Keratinocyte (primary cell): ENCODE measurements around the gene PDE11A. TPM values are rescaled to one million over a fixed set of nuclear protein-coding genes. Genes with fewer than 3 reads are reported as not detected.

Experiments used
- DNase-seq: peaks from one replicate; pipeline ENCODE4 v3.0.0-alpha.2; 2011; ENCODE audit warnings: low read depth, missing footprints, low spot score
- FAIRE-seq: peaks from 2 replicates; lab custom pipeline; 2011; peaks lifted over from hg19 to GRCh38; lab: Jason Lieb, UNC
- H2AFZ ChIP-seq: 2 replicates; pipeline ENCODE4 v1.6.0; 2012; ENCODE audit warnings: low read length, control low read depth, inconsistent platforms; ENCODE audit not compliant: control insufficient read depth
- H3K27ac ChIP-seq: 2 replicates; pipeline ENCODE4 v1.5.1; 2011; ENCODE audit warnings: low read length; ENCODE audit not compliant: control insufficient read depth, insufficient read depth
- H3K27me3 ChIP-seq: 3 replicates; pipeline ENCODE4 v1.6.0; 2011; ENCODE audit warnings: low read length; ENCODE audit not compliant: control insufficient read depth, insufficient read depth; ENCODE audit errors: extremely low read depth
- H3K36me3 ChIP-seq, 2 experiments: 2 replicates in 1 of 2; 3 replicates in 1 of 2; pipeline ENCODE4 v1.5.1; 2011; ENCODE audit warnings: low read length in 2 of 2, mild to moderate bottlenecking in 1 of 2; ENCODE audit not compliant: control insufficient read depth in 2 of 2, insufficient read depth in 2 of 2; ENCODE audit errors: extremely low read depth in 1 of 2
- H3K4me1 ChIP-seq: 3 replicates; pipeline ENCODE4 v1.5.1; 2011; ENCODE audit warnings: low read length; ENCODE audit not compliant: control insufficient read depth, insufficient read depth; ENCODE audit errors: extremely low read depth
- H3K4me2 ChIP-seq: 3 replicates; pipeline ENCODE4 v1.6.0; 2011; ENCODE audit warnings: low read depth, low read length; ENCODE audit not compliant: control insufficient read depth, insufficient read depth; ENCODE audit errors: extremely low read depth
- H3K4me3 ChIP-seq, 3 experiments: fragments of 200-600 bp in 1 of 3; sonication (generic) in 1 of 3; 2 replicates in 2 of 3; 3 replicates in 1 of 3; pipeline ENCODE4 v1.5.1; 2011 to 2016; ENCODE audit warnings: low read length in 3 of 3, mild to moderate bottlenecking in 3 of 3, control low read depth in 2 of 3, inconsistent platforms in 1 of 3, low read depth in 1 of 3, mixed read lengths in 1 of 3, mixed run types in 1 of 3, moderate library complexity in 1 of 3; ENCODE audit not compliant: control insufficient read depth in 2 of 3, insufficient read depth in 2 of 3; ENCODE audit errors: extremely low read depth in 1 of 3
- H3K79me2 ChIP-seq: 2 replicates; pipeline ENCODE4 v1.6.0; 2012; ENCODE audit warnings: low read length; ENCODE audit not compliant: control insufficient read depth, insufficient read depth
- H3K9ac ChIP-seq: 3 replicates; pipeline ENCODE4 v1.6.0; 2011; ENCODE audit warnings: low read length; ENCODE audit not compliant: control insufficient read depth, insufficient read depth; ENCODE audit errors: extremely low read depth
- H3K9me1 ChIP-seq: 3 replicates; pipeline ENCODE4 v1.6.0; 2011; ENCODE audit warnings: low read length; ENCODE audit not compliant: control insufficient read depth, insufficient read depth; ENCODE audit errors: extremely low read depth
- H3K9me3 ChIP-seq: 2 replicates; pipeline ENCODE4 v1.5.1; 2012; ENCODE audit warnings: low read depth, low read length; ENCODE audit not compliant: control insufficient read depth
- H4K20me1 ChIP-seq: 3 replicates; pipeline ENCODE4 v1.6.0; 2011; ENCODE audit warnings: low read length; ENCODE audit not compliant: control insufficient read depth, insufficient read depth; ENCODE audit errors: extremely low read depth
- CTCF ChIP-seq, 3 experiments: IDR thresholded peaks in 1 of 3; conservative IDR thresholded peaks in 1 of 3; optimal IDR thresholded peaks in 1 of 3; 2 replicates in 2 of 3; 3 replicates in 1 of 3; pipeline versions ENCODE3 to v1.5.1; 2011; ENCODE audit warnings: low read length in 3 of 3, mild to moderate bottlenecking in 3 of 3, moderate library complexity in 2 of 3, control low read depth in 1 of 3, inconsistent platforms in 1 of 3; ENCODE audit not compliant: insufficient read depth in 2 of 3; ENCODE audit errors: extremely low read depth in 1 of 3
- EZH2 ChIP-seq: IDR thresholded peaks from one replicate; pipeline ENCODE4 v1.6.1; 2012; ENCODE audit warnings: inconsistent platforms, mild to moderate bottlenecking, low read length, moderate library complexity
- dilution Hi-C: fragments of 300-500 bp; cut with MboI; formaldehyde crosslinking; loops from one replicate; pipeline ENCODE4 v1.7.0; 2020; ENCODE audit warnings: low sequenced_read_pairs; ENCODE audit not compliant: extremely low pct_ligation_motif_present
- polyA plus RNA-seq, 5 experiments: library from polyadenylated mRNA; depleted of rRNA in 3 of 5; stranded (reverse) in 3 of 5; stranded (forward) in 1 of 5; unstranded in 1 of 5; fragments of >200 nt; gene quantifications; 1 replicate in 1 of 5; 2 replicates in 3 of 5; 3 replicates in 1 of 5; pipeline versions ENCODE4 v1.2.1 to v1.2.3, GENCODE V29; 2011 to 2012; ENCODE audit warnings: missing spikeins in 2 of 5, low read depth in 1 of 5, low replicate concordance in 1 of 5

PDE11A gene
- polyA plus RNA-seq, 1 donor (not counting 4 experiments of a cell fraction or from before 2014, with no cell fraction given) = 0.01 TPM

GRCh38 chr2:177597759-177598158 lies 474.8 kb downstream of the PDE11A start:
- Histone ChIP-seq H2AFZ (no peak overlapping the region), H3K9me1 (no peaks in the 10 kb centered on the region), H3K27ac (no peak overlapping the region), H3K27me3 (peaks cover 10% of the 10 kb centered on the region), H3K9ac (no peak overlapping the region), H4K20me1 (no peaks in the 10 kb centered on the region), H3K4me1 (no peaks in the 10 kb centered on the region), H3K4me3 (no peak overlapping the region), H3K36me3 (no peaks in the 10 kb centered on the region), H3K9me3 (no peaks in the 10 kb centered on the region), H3K4me2 (no peak overlapping the region), H3K79me2 (no peaks in the 10 kb centered on the region)
- TF ChIP-seq CTCF (optimal IDR thresholded peaks at IDR 0.05 in 1 of 3, IDR thresholded peaks at IDR 0.05 in 1 of 3, conservative IDR thresholded peaks at IDR 0.05 in 1 of 3; ENCODE audit: extremely low read depth in 1 of 3, insufficient read depth in 2 of 3, low read length in 3 of 3) (no peak), EZH2 (no peak)
- FAIRE-seq (no peak), DNase-seq (no peak)
- dilution Hi-C loops = no loop called here

GRCh38 chr2:177596866-177597265 lies 475.7 kb downstream of the PDE11A start:
- Histone ChIP-seq H2AFZ (no peak overlapping the region), H3K9me1 (no peaks in the 10 kb centered on the region), H3K4me1 (no peaks in the 10 kb centered on the region), H3K9me3 (no peaks in the 10 kb centered on the region), H3K27me3 (peaks cover 10% of the 10 kb centered on the region), H3K9ac (no peak overlapping the region), H4K20me1 (no peaks in the 10 kb centered on the region), H3K4me2 (no peak overlapping the region), H3K4me3 (no peak overlapping the region), H3K27ac (no peak overlapping the region), H3K36me3 (no peaks in the 10 kb centered on the region), H3K79me2 (no peaks in the 10 kb centered on the region)
- DNase-seq (no peak), FAIRE-seq (no peak)
- TF ChIP-seq EZH2 = no peak
- no peak for TF ChIP-seq CTCF (optimal IDR thresholded peaks at IDR 0.05 in 1 of 3, IDR thresholded peaks at IDR 0.05 in 1 of 3, conservative IDR thresholded peaks at IDR 0.05 in 1 of 3; ENCODE audit: extremely low read depth in 1 of 3, insufficient read depth in 2 of 3, low read length in 3 of 3)
- dilution Hi-C loops = no loop called here
